GM18498 (cell line): Measurements from ENCODE around the gene ZNF662.

ENCODE experiments used
- ATAC-seq: cut with Tn5 transposase; IDR thresholded peaks from one replicate; pipeline ENCODE4 v1.9.1; 2021; ENCODE audit warnings: mild to moderate bottlenecking, moderate library complexity; ENCODE audit not compliant: unreplicated experiment

The ZNF662 gene

DNA sequence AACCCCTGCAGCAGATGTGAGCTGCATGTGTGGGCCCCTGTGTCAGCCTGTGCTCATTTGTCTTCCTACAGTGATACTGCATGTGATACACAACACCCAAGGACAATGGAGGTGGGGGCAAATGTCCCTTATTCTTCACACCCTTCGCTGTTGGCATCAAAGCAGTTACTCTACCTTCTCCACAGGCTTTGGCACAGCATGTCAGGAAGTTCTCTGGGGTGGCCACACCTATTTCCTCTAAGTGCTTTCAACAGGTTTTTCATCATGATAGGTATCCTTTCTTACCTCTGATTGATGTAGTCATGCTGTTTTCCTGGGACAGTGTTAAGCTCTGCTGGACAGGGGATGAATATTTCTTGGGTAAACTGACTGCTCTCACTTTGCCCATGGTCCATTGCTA, 29.5 kb downstream of the ZNF662 start:
- no peak for ATAC-seq

DNA sequence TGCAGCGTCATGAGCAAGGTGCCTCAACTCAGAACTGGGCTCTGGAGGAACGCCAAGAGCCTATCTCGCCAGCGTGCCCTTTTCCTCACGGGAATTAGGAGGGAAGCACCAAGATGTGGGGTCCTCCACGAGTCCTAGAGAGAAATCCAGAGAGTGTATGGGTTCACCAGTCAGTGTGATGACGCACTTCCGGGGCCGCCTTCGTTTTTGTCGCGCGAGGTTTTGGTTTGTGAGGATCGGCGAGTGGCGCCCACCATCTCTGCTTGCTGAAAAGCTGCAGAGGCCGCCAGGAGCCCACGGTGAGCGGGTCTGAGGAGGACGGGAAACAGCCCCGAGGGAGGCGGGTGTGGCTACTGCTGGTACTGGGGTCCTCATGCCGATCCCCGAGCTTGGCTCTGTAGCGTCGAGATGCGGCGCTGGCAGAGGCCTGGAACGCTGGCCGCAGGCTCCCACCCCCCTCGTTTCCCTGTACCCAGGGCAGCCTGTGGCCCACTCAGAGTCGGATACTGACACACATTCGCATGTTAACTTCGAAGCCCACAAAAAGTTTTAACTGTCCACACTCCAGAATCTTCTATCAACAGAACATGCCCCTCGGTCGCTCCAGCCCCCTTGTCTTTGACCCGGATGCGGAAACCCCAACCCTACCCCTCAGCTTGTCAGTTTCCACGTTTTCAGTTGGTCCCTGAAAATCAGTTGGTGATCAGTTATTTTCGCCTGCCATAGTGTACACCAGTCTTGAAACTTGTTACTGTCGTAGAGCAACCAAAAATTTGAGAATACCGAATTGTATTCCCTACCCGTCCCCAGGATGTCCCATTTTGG, 30.4 kb downstream of the ZNF662 start:
- ATAC-seq: no peak

DNA sequence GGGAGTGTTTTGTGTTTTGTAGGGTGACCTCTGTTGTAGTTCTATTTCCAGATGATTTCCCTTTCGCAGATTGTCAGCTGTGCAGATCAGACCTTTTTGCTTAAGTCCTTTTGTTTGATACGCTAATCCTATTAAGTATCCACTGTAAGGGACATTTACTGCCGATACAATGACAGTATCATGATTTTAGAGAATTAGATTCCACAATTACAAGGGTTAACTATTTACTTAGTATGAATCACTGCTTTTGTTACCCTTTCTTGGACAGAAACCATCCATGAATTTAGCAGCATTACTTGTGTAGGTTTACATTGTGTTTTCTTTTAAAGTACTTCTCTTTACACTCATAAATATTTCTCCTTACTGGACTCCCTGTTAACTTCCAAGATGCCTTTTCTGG, 31.4 kb downstream of the ZNF662 start:
- ATAC-seq: no peak

DNA sequence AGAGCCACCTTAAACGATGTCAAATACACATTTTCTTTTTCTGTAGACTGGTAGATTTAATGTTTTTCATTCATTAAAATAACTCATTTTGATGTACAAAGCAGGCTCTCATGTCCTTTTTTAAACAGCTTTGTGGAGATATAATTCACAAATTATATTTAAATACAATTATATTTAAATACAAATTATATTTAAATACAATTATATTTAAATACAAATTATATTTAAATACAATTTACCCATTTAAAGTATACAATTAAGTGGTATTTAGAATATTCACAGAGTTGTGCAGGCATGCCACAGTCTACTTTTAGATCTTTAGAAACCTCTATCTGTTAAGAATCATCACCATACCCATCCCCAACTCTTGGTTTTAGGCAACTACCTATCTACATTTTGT, 36.8 kb downstream of the ZNF662 start:
- ATAC-seq: no peak

DNA sequence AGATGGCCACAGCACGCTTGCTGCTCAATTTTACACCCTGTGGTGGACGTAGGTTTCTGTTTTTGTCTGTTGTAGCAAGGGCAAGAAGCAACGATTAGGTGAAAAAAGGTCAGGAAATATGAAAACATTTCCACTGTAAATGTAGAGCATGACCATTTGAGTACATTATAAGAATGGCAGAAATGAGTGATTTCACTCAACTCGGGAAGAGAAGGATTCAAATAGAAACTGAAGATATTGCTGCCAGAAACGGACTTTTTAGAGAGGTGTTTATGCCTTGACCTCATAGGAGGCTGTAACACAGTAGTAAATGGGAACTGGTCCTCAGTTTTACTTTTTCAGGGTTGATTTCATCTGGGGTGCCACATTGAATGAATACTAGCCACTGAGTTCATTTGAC, 40.1 kb downstream of the ZNF662 start:
- no peak for ATAC-seq

DNA sequence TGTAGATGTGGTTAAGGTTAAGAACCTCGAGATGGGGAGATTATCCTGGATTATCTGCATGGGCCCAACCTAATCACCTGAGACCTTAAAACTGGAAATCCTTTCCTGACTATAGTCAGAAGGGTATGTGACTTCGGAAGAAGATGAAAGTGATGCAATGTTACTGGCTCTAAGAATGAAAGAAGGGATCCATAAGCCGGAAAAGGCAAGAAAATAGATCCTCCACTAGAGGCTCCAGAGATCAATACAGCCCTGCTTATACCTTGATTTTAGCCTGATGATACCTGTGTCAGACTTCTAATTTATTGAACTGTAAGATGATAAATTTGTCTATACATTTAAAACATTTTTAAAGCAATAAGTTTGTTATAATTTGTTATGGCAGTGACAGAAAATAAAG, 51.6 kb downstream of the ZNF662 start:
- no peak for ATAC-seq

DNA sequence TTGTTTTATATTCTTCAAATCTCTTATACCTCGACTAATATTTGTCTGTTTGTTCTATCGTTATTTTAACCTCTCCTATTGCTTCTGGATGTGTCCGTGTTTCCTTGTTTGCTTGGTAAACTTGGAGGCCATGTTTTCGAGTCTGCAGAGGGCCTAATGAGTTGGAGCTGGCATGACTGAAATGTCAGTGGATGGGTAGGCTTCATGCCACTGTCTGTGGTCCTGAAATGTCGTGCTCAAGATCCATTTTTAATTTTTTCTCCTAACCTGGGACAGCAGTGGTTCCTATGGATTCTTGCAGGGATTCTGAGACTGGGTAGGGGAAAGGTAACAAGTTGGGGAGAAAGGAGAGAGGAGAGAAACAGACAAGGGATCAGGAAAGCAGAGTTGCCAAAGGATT, 54.3 kb downstream of the ZNF662 start:
- ATAC-seq: no peak

DNA sequence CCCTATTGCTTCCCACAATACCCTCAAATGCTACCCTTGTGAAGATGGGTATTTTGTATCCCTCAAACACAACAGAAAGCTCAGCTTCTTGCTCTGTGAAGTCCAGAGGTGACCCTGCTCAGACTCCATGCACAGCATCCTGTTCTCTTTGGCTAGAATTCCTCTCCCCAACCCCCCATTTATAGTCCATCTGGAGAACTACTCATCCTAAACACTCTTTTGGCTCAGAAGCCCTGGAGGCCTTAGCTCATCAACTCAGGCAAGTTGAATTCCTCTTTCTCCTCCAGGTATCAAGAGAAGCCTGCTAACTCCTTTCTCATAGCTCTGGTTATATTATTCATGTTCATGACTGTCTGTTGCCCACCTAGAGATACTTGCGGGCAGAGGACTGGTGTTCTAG, 54.8 kb downstream of the ZNF662 start:
- ATAC-seq: no peak

DNA sequence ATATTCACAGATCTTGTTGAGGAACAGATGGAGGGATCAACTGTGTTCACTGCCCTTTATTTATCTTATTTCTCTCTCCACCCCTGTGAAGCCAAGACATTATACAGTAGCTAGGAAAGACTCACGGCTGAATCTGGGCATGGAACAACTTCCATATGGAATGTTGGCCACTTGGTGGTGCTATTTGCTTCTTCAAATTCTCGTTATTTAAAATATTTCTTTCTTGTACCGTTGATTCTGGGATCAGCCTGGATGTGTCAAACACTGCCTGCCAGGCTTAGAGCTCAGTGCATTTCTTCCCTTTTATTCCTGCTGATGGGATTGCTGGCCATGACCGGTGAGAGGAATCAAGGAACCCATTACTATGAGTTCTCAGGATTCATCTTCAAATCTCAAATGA, 55.7 kb downstream of the ZNF662 start:
- ATAC-seq: no peak

DNA sequence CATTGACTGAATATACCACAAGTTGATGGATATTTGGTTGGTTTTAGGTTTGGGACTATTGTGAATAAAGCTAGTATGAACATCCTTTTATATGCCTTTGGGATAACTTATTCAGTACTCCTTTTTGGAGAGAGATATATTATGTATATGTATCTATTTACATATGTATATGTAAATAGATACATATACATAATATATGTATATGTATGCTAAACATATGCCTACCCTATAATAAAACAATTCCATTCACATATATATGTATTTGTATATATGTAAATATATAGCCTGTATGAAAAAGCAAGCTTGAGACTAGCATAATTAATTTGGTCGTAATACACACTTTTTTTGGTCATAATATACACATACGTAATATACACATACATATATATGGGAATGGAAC, 57.3 kb downstream of the ZNF662 start:
- no peak for ATAC-seq

DNA sequence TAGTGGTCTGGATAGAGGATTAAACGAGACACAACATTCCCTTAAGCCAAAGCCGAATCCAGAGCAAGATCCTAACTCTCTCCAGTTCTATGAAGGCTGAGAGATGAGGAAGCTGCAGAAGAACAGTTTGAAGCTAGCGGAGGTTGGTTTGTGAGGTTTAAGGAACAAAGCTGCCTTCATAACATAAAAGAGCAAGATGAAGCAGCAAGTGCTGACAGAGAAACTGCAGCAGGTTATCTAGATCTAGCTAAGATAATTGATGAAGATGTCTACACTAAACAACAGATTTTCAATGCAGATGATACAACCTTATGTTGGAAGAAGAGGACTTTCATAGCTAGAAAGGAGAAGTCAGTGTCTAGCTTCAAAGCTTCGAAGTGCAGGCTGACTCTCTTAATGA, 58.3 kb downstream of the ZNF662 start:
- ATAC-seq: no peak
